HL-60 (cell line): ENCODE results near the gene TEX35.

Experiments used
- DNase-seq, 2 experiments: peaks; one replicate each; pipeline ENCODE4 v3.0.0-alpha.2; 2010 to 2020; ENCODE audit warnings: low read depth in 1 of 2, low spot score in 1 of 2
- H3K27ac ChIP-seq: fragments of 250-450 bp; sonication (Bioruptor Pico); replicated peaks from 2 replicates; pipeline ENCODE4 v1.5.1; 2020; ENCODE audit warnings: mild to moderate bottlenecking, moderate library complexity
- H3K27me3 ChIP-seq: fragments of 250-450 bp; sonication (Bioruptor Pico); 2 replicates; pipeline ENCODE4 v1.5.1; 2021; ENCODE audit warnings: mild to moderate bottlenecking, moderate library complexity; ENCODE audit not compliant: insufficient read depth, poor library complexity, severe bottlenecking
- H3K4me3 ChIP-seq: replicated peaks from 2 replicates; pipeline ENCODE4 v1.5.1; 2011; ENCODE audit warnings: mild to moderate bottlenecking, control low read depth, low read length; ENCODE audit not compliant: insufficient read depth
- CTCF ChIP-seq: IDR thresholded peaks from one replicate; pipeline ENCODE4 v1.5.1; 2011; ENCODE audit warnings: low read length, control low read depth, inconsistent platforms; ENCODE audit not compliant: insufficient read depth
- GABPA ChIP-seq: IDR thresholded peaks from 2 replicates; pipeline ENCODE4 v1.6.1; 2012; ENCODE audit warnings: low read depth
- POLR2AphosphoS5 ChIP-seq: IDR thresholded peaks from 2 replicates; pipeline ENCODE4 v1.6.1; 2012; ENCODE audit warnings: low read depth
- SPI1 ChIP-seq: IDR thresholded peaks from 2 replicates; pipeline ENCODE4 v1.6.1; 2012; ENCODE audit warnings: low read depth, mild to moderate bottlenecking, borderline replicate concordance
- TF ChIP-seq, protein P1 (sequence below): IDR thresholded peaks from 2 replicates; pipeline ENCODE4 v1.6.1; 2012; ENCODE audit warnings: low read depth; ENCODE audit not compliant: insufficient replicate concordance

TEX35 gene

DNA sequence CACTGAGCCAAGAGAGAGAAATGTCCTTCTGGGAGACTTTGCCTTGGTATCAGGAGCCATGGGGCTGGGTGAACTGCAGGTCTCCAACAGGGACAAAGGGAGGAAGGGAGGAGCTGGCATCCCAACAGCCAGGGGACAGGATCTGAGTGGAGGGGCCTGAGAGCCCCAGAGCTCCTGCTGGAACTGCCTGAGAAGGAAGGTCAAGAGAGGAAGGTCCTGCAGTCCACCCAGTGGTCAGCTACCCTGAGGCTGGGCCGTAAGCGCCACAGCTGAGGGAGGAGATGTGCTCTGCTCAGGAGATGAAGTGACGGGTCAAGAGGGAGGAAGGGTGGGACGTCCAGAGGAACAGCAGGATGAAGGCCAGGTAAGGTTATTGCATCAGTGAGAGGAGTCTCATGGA lies 8.6 kb upstream of the TEX35 start:
- Histone ChIP-seq H3K27ac (no peak overlapping the region), H3K4me3 (no peak overlapping the region), H3K27me3 (no peaks in the 10 kb centered on the region)
- TF ChIP-seq, protein P1, sequence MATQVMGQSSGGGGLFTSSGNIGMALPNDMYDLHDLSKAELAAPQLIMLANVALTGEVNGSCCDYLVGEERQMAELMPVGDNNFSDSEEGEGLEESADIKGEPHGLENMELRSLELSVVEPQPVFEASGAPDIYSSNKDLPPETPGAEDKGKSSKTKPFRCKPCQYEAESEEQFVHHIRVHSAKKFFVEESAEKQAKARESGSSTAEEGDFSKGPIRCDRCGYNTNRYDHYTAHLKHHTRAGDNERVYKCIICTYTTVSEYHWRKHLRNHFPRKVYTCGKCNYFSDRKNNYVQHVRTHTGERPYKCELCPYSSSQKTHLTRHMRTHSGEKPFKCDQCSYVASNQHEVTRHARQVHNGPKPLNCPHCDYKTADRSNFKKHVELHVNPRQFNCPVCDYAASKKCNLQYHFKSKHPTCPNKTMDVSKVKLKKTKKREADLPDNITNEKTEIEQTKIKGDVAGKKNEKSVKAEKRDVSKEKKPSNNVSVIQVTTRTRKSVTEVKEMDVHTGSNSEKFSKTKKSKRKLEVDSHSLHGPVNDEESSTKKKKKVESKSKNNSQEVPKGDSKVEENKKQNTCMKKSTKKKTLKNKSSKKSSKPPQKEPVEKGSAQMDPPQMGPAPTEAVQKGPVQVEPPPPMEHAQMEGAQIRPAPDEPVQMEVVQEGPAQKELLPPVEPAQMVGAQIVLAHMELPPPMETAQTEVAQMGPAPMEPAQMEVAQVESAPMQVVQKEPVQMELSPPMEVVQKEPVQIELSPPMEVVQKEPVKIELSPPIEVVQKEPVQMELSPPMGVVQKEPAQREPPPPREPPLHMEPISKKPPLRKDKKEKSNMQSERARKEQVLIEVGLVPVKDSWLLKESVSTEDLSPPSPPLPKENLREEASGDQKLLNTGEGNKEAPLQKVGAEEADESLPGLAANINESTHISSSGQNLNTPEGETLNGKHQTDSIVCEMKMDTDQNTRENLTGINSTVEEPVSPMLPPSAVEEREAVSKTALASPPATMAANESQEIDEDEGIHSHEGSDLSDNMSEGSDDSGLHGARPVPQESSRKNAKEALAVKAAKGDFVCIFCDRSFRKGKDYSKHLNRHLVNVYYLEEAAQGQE: no peak
- no peak for TF ChIP-seq POLR2AphosphoS5
- TF ChIP-seq SPI1: no peak
- no peak for TF ChIP-seq CTCF
- TF ChIP-seq GABPA: no peak
- DNase-seq: no peak

GRCh38 chr1:178506177-178506576 lies 6.7 kb upstream of the TEX35 start:
- TF ChIP-seq POLR2AphosphoS5 (no peak), CTCF (no peak)
- TF ChIP-seq, protein P1: no peak
- H3K27me3 ChIP-seq: no peaks in the 10 kb centered on the region
- no peak overlapping the region for H3K27ac ChIP-seq
- DNase-seq: no peak
- H3K4me3 ChIP-seq: no peak overlapping the region

- Histone ChIP-seq H3K27me3 (no peaks in the 10 kb centered on the region), H3K4me3 (no peak overlapping the region), H3K27ac (no peak overlapping the region)
- DNase-seq: no peak
- no peak for TF ChIP-seq GABPA
- TF ChIP-seq CTCF: no peak
- no peak for TF ChIP-seq POLR2AphosphoS5
- TF ChIP-seq, protein P1: no peak
- no peak for TF ChIP-seq SPI1
Observed at GRCh38 chr1:178506669-178507068, 6.2 kb upstream of the TEX35 start.
